Panc1 (cell line): Measurements from ENCODE around the gene DUS1L. TPM values are rescaled to one million over a fixed set of nuclear protein-coding genes. Genes with fewer than 3 reads are reported as not detected.

Experiments
- ATAC-seq: fragments of 200-7000 bp; cut with Tn5 transposase; 2 replicates; pipeline ENCODE4 v1.9.1; 2020; ENCODE audit warnings: mild to moderate bottlenecking, moderate library complexity
- BruUV-seq: library from RNA; stranded (reverse); fragments of 400-500 nt; replicated peaks from 2 replicates; lab custom pipeline; 2021; lab: Mats Ljungman, UMichigan
- CTCF ChIA-PET: fragments of 300-600 bp; sonication (Branson Sonifier 250); formaldehyde crosslinking; loops from one replicate; lab custom pipeline; 2022; ENCODE audit warnings: antibody characterized with exemption; lab: Charles Lee
- POLR2A ChIA-PET: fragments of 300-600 bp; sonication (Branson Sonifier 250); formaldehyde crosslinking; loops from one replicate; lab custom pipeline; 2022; ENCODE audit warnings: antibody characterized with exemption; lab: Charles Lee
- DNase-seq: peaks from one replicate; pipeline ENCODE4 v3.0.0-alpha.2; 2010; ENCODE audit warnings: low read depth, low spot score
- H3K27ac ChIP-seq: 2 replicates; pipeline ENCODE4 v1.5.1; 2011; ENCODE audit warnings: mild to moderate bottlenecking, low read length, inconsistent platforms
- H3K27me3 ChIP-seq: fragments of 200-500 bp; sonication (Bioruptor generic); 2 replicates; pipeline ENCODE4 v1.6.0; 2014; ENCODE audit warnings: low read length, inconsistent platforms; ENCODE audit not compliant: control insufficient read depth, insufficient read depth
- H3K36me3 ChIP-seq: fragments of 200-500 bp; sonication (Bioruptor generic); 2 replicates; pipeline ENCODE4 v1.5.1; 2014; ENCODE audit warnings: inconsistent platforms, mild to moderate bottlenecking, low read length, moderate library complexity; ENCODE audit not compliant: control insufficient read depth, insufficient read depth
- H3K4me1 ChIP-seq: 2 replicates; pipeline ENCODE4 v1.5.1; 2011; ENCODE audit warnings: inconsistent platforms, mild to moderate bottlenecking, low read length, moderate library complexity; ENCODE audit not compliant: control insufficient read depth, insufficient read depth
- H3K4me3 ChIP-seq, 2 experiments: 2 replicates each; pipeline ENCODE4 v1.5.1; 2011 to 2012; ENCODE audit warnings: low read depth in 2 of 2, low read length in 2 of 2, mild to moderate bottlenecking in 2 of 2, inconsistent platforms in 1 of 2, moderate library complexity in 1 of 2
- H3K9me3 ChIP-seq: fragments of 200-500 bp; sonication (Bioruptor generic); 2 replicates; pipeline ENCODE4 v1.5.1; 2014; ENCODE audit warnings: low read depth, mild to moderate bottlenecking, inconsistent platforms, low read length, moderate library complexity; ENCODE audit not compliant: control insufficient read depth, insufficient read depth
- POLR2AphosphoS5 ChIP-seq: IDR thresholded peaks from 2 replicates; pipeline ENCODE4 v1.6.1; 2012; ENCODE audit warnings: mild to moderate bottlenecking, low read depth, low read length, moderate library complexity
- SIN3A ChIP-seq: IDR thresholded peaks from 2 replicates; pipeline ENCODE4 v1.6.1; 2012; ENCODE audit warnings: low read depth, mild to moderate bottlenecking, low read length, moderate library complexity, borderline replicate concordance; ENCODE audit not compliant: insufficient read depth
- TCF7L2 ChIP-seq: IDR thresholded peaks from 2 replicates; pipeline ENCODE4 v1.6.1; 2011; ENCODE audit warnings: mild to moderate bottlenecking, low read depth, low read length, inconsistent platforms
- in situ Hi-C: cut with HindIII; loops from 2 replicates; pipeline ENCODE4 v1.10.0; 2016; ENCODE audit warnings: low sequenced_read_pairs, low pct_unique_long_range_greater_than_20kb
- intact Hi-C: fragments of 100-400 bp; cut with micrococcal nuclease; formaldehyde crosslinking; loops from one replicate; pipeline ENCODE4 v1.10.0; 2022; ENCODE audit not compliant: unreplicated experiment
- total RNA-seq: library from RNA; stranded (reverse); gene quantifications from one replicate; pipeline ENCODE4 v1.2.1, GENCODE V29; 2021; ENCODE audit not compliant: unreplicated experiment
- TF ChIP-seq, protein P1 (sequence below), 2 experiments: IDR thresholded peaks; 2 replicates each; pipeline ENCODE4 v1.6.1; 2011 to 2012; ENCODE audit warnings: low read depth in 2 of 2, control low read depth in 1 of 2, low read length in 1 of 2, mild to moderate bottlenecking in 1 of 2, moderate library complexity in 1 of 2; ENCODE audit not compliant: insufficient read depth in 1 of 2
- TF ChIP-seq, protein P2 (sequence below): fragments of 450-650 bp; IDR thresholded peaks from 2 replicates; pipeline ENCODE4 v1.5.1; 2017; ENCODE audit warnings: mild to moderate bottlenecking

The DUS1L gene
- total RNA-seq, 1 experiment from 2014 or later = 115 TPM

DNA sequence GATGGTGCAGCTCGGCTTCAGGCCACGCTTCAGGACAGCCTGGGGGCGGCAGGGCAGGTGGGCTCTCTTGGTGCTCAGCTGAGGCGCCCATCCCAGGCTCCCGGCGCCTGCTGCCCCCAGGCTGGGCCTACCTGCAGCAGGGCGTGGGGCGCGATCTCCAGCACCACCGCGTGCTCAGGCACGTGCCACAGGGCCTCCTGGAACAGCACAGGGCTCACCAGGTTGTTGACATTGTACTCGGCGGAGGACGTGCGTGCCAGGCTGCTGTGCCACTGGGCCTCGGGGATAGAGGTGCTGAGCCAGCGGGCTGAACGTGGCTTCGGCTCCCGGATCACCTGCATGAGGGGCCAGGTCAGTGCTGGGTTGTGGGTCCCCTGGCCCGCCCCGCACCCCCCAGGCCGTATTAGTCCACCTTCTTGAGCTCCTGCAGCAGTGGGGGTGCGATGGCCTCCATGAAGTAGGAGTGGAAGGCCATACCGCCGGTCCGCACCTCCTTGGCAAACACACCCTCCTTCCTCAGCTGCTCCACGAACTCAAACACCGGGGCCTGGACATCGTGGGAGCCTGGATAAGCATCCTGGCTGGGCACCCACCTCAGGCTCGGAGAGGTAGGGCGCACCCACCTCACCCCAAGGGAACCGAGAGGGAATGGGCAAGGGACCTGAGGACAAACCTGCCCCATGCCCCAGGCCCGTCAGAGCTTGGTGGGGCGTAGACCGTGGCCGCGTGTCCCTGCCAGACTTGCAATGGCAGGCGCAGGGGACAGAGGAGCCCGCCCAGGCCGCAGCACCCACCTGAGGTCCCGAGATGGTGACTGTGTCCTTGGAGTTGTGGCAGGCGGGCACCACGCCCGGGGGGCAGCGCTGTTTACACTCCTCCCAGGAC lies 23.5 kb upstream of the DUS1L start:
- no peaks in the 10 kb centered on the region for H3K4me1 ChIP-seq
- no peak overlapping the region for H3K4me3 ChIP-seq
- H3K36me3 ChIP-seq = peaks cover 46% of the 10 kb centered on the region
- BruUV-seq = TSS peak; percentile 17
- ChIA-PET POLR2A (no interaction called here), CTCF (no interaction called here)
- no peaks in the 10 kb centered on the region for H3K9me3 ChIP-seq
- TF ChIP-seq, protein P1, sequence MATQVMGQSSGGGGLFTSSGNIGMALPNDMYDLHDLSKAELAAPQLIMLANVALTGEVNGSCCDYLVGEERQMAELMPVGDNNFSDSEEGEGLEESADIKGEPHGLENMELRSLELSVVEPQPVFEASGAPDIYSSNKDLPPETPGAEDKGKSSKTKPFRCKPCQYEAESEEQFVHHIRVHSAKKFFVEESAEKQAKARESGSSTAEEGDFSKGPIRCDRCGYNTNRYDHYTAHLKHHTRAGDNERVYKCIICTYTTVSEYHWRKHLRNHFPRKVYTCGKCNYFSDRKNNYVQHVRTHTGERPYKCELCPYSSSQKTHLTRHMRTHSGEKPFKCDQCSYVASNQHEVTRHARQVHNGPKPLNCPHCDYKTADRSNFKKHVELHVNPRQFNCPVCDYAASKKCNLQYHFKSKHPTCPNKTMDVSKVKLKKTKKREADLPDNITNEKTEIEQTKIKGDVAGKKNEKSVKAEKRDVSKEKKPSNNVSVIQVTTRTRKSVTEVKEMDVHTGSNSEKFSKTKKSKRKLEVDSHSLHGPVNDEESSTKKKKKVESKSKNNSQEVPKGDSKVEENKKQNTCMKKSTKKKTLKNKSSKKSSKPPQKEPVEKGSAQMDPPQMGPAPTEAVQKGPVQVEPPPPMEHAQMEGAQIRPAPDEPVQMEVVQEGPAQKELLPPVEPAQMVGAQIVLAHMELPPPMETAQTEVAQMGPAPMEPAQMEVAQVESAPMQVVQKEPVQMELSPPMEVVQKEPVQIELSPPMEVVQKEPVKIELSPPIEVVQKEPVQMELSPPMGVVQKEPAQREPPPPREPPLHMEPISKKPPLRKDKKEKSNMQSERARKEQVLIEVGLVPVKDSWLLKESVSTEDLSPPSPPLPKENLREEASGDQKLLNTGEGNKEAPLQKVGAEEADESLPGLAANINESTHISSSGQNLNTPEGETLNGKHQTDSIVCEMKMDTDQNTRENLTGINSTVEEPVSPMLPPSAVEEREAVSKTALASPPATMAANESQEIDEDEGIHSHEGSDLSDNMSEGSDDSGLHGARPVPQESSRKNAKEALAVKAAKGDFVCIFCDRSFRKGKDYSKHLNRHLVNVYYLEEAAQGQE (IDR thresholded peaks at IDR 0.05; ENCODE audit: insufficient read depth in 1 of 2, low read depth in 2 of 2, low read length in 1 of 2) = no peak
- TF ChIP-seq POLR2AphosphoS5 (no peak), SIN3A (no peak), TCF7L2 (no peak)
- TF ChIP-seq, protein P2, sequence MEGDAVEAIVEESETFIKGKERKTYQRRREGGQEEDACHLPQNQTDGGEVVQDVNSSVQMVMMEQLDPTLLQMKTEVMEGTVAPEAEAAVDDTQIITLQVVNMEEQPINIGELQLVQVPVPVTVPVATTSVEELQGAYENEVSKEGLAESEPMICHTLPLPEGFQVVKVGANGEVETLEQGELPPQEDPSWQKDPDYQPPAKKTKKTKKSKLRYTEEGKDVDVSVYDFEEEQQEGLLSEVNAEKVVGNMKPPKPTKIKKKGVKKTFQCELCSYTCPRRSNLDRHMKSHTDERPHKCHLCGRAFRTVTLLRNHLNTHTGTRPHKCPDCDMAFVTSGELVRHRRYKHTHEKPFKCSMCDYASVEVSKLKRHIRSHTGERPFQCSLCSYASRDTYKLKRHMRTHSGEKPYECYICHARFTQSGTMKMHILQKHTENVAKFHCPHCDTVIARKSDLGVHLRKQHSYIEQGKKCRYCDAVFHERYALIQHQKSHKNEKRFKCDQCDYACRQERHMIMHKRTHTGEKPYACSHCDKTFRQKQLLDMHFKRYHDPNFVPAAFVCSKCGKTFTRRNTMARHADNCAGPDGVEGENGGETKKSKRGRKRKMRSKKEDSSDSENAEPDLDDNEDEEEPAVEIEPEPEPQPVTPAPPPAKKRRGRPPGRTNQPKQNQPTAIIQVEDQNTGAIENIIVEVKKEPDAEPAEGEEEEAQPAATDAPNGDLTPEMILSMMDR = no peak
- ATAC-seq (no peak), DNase-seq (no peak)
- intact Hi-C loops (no loop called here), in situ Hi-C loops (no loop called here)
- H3K27me3 ChIP-seq = no peaks in the 10 kb centered on the region
- H3K27ac ChIP-seq = no peak overlapping the region

DNA sequence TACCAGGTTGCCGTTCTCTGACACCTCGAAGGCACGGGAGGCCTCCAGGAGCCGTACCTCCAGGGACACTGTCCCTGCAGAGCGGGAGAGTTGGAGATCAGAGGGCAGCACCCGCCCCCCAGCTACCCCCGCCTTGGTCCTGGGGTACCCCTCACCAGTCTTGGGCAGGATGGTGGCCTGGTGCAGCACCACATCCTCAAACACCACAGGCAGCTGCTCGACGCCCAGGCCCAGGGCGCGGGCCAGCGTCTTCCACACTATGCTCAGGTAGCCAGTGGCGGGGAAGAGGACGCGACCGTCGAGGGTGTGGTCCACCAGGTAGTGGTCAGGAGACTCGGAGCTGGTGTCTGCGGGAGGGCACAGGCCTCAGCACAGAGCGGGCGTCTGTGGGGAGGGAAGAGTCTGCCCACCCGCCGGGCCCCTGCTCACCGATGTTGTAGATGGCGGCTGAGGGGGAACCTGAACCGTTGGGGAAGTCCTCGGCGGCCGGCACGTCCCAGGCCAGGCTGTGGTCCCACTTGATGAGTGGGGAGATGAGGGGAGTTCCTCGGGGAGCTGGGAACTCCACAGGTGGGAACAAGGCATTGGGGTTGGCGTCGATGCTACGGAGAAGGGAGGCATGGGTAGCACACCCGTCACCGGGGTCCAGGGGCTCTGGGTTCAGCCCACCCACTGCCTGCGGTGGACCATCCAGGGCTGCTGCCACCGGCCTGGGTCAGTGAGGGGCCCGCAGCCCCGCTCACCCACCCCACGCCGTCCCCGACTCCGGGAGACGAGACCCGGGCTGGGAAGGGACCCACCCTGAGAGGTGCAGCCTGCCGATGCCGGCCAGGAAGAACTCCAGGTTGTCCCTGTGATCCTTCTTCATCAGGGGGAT lies 22.6 kb upstream of the DUS1L start:
- Histone ChIP-seq H3K4me3 (no peak overlapping the region), H3K27me3 (no peaks in the 10 kb centered on the region), H3K4me1 (no peaks in the 10 kb centered on the region), H3K36me3 (peaks cover 40% of the 10 kb centered on the region), H3K9me3 (no peaks in the 10 kb centered on the region), H3K27ac (no peak overlapping the region)
- in situ Hi-C loops (no loop called here), intact Hi-C loops (no loop called here)
- TF ChIP-seq POLR2AphosphoS5 = no peak
- TF ChIP-seq SIN3A = no peak
- no peak for TF ChIP-seq TCF7L2
- TF ChIP-seq, protein P1 (IDR thresholded peaks at IDR 0.05; ENCODE audit: insufficient read depth in 1 of 2, low read depth in 2 of 2, low read length in 1 of 2) = no peak
- TF ChIP-seq, protein P2 = no peak
- ChIA-PET POLR2A (no interaction called here), CTCF (interaction anchor here (0.7 to 1.2 kb wide), 2 partner anchors 40 to 51 kb away, joined by 3 read pairs; partner anchors contain the start of gene DCXR)
- DNase-seq (no peak), ATAC-seq (no peak)
- no TSS peak for BruUV-seq
